ENCODE data around the gene ZNF764.

- TF ChIP-seq, protein P1, sequence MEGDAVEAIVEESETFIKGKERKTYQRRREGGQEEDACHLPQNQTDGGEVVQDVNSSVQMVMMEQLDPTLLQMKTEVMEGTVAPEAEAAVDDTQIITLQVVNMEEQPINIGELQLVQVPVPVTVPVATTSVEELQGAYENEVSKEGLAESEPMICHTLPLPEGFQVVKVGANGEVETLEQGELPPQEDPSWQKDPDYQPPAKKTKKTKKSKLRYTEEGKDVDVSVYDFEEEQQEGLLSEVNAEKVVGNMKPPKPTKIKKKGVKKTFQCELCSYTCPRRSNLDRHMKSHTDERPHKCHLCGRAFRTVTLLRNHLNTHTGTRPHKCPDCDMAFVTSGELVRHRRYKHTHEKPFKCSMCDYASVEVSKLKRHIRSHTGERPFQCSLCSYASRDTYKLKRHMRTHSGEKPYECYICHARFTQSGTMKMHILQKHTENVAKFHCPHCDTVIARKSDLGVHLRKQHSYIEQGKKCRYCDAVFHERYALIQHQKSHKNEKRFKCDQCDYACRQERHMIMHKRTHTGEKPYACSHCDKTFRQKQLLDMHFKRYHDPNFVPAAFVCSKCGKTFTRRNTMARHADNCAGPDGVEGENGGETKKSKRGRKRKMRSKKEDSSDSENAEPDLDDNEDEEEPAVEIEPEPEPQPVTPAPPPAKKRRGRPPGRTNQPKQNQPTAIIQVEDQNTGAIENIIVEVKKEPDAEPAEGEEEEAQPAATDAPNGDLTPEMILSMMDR (IDR thresholded peaks at IDR 0.05): peak in 2 of 12 donors; percentile 6 to 20
- peak in 1 of 2 donors; percentile 58 for TF ChIP-seq POLR2A (IDR thresholded peaks at IDR 0.05)
Measured at GRCh38 chr16:30557957-30558788, at the start of gene ZNF764.

Data from heart left ventricle (tissue), 13 donors.